MM.1S (cell line): ENCODE results near the gene MYZAP.

Source experiments
- CTCF ChIP-seq: fragments of 300-600 bp; sonication (generic); IDR thresholded peaks from 2 replicates; pipeline ENCODE4 v1.5.1; 2016; ENCODE audit warnings: antibody characterized with exemption, low read length, mixed read lengths
- EZH2 ChIP-seq: fragments of 300-600 bp; sonication (generic); optimal IDR thresholded peaks from 2 replicates; pipeline ENCODE3; 2017; ENCODE audit warnings: low read depth, mild to moderate bottlenecking, antibody characterized with exemption, low read length, mixed read lengths
- EZH2phosphoT487 ChIP-seq: fragments of 300-600 bp; sonication (generic); IDR thresholded peaks from 2 replicates; pipeline ENCODE4 v1.6.1; 2018; ENCODE audit warnings: antibody characterized with exemption, low read length

- TF ChIP-seq CTCF: no peak
- no peak for TF ChIP-seq EZH2
- TF ChIP-seq EZH2phosphoT487: no peak
Observed at GRCh38 chr15:57566834-57567233, 24.9 kb upstream of the MYZAP start.
